ENCODE data around the gene AGAP1. TPM values are rescaled to one million over a fixed set of nuclear protein-coding genes. Genes with fewer than 3 reads are reported as not detected.

Gene AGAP1
- total and polyA plus RNA-seq, 4 donors, result 2.0 to 8.5 (median 5.4) TPM

DNA sequence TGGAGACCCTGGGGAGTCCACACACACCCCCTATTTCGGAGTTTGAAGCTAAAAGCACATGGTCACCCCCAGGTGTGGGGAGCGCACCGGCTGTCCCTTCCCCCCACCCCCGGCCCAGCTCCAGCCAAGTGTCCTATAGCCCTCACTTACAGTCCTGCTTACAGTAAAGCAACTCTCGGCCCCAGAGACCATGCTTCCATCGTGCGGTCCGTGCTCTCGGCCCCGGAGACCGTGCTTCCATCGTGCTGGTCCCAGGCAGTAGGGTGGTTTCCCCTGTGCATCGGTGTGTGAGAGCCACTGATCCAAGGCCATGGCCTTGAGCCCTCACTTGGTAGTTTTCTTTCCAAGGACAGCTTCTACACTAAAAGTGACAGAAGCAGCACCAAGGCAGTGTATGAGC lies 625.6 kb downstream of the AGAP1 start:
- 90% methylated on average over 13 of the region's 13 CpGs for whole genome bisulfite sequencing

DNA sequence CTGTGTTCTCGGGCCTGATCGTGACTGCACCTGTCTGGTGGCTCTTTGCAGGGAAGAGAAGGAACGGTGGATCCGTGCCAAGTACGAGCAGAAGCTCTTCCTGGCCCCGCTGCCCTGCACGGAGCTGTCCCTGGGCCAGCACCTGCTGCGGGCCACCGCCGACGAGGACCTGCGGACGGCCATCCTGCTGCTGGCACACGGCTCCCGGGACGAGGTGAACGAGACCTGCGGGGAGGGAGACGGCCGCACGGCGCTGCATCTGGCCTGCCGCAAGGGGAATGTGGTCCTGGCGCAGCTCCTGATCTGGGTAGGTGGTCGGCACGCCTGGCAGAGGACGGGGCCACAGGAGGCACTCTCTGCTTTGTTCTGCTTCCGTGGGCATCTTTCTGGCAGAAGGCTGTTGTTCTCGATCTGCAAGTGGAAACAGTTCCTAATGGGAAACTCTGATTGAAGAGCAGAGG lies 626.3 kb downstream of the AGAP1 start:
- Histone ChIP-seq H3K4me1 (ENCODE audit: control insufficient read depth in 4 of 4, insufficient read depth in 4 of 4, low read length in 3 of 4) (no peaks in the 10 kb centered on the region), H3K27ac (ENCODE audit: low read depth in 1 of 2, low read length in 2 of 2) (no peak overlapping the region), H3K27me3 (ENCODE audit: control insufficient read depth in 4 of 4, insufficient read depth in 4 of 4, low read length in 3 of 4) (no peaks in the 10 kb centered on the region), H3K4me3 (ENCODE audit: low read depth in 1 of 3, low read length in 3 of 3) (no peak overlapping the region), H3K36me3 (ENCODE audit: control insufficient read depth in 4 of 4, insufficient read depth in 3 of 4, low read depth in 1 of 4, low read length in 3 of 4) (peaks cover 0 to 9% (median 4%) of the 10 kb centered on the region in 4 donors), H3K9ac (ENCODE audit: low read depth in 1 of 2, low read length in 2 of 2) (no peak overlapping the region), H3K9me3 (ENCODE audit: control insufficient read depth in 4 of 4, low read length in 3 of 4) (no peaks in the 10 kb centered on the region)
- WGBS, result 91% methylated on average over 29 of the region's 29 CpGs
- TF ChIP-seq, protein P1, sequence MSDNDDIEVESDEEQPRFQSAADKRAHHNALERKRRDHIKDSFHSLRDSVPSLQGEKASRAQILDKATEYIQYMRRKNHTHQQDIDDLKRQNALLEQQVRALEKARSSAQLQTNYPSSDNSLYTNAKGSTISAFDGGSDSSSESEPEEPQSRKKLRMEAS (IDR thresholded peaks at IDR 0.05), result no peak
- TF ChIP-seq NR2F2 (IDR thresholded peaks at IDR 0.05) (no peak), HNF4A (conservative IDR thresholded peaks at IDR 0.05) (no peak), FOXA2 (IDR thresholded peaks at IDR 0.05) (no peak), JUND (IDR thresholded peaks at IDR 0.05) (no peak), RAD21 (IDR thresholded peaks at IDR 0.05) (no peak), GABPA (IDR thresholded peaks at IDR 0.05 in 1 of 2, conservative IDR thresholded peaks at IDR 0.05 in 1 of 2) (no peak), HNF4G (IDR thresholded peaks at IDR 0.05) (no peak)
- TF ChIP-seq, protein P2, sequence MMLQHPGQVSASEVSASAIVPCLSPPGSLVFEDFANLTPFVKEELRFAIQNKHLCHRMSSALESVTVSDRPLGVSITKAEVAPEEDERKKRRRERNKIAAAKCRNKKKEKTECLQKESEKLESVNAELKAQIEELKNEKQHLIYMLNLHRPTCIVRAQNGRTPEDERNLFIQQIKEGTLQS (IDR thresholded peaks at IDR 0.05), result no peak
- DNase-seq (ENCODE audit: low spot score), result no peak

More for the DNA sequence above, 625.6 kb downstream of the AGAP1 start:
- Histone ChIP-seq H3K9ac (ENCODE audit: low read depth in 1 of 2, low read length in 2 of 2) (no peak overlapping the region), H3K4me1 (ENCODE audit: control insufficient read depth in 4 of 4, insufficient read depth in 4 of 4, low read length in 3 of 4) (no peaks in the 10 kb centered on the region), H3K27ac (ENCODE audit: low read depth in 1 of 2, low read length in 2 of 2) (no peak overlapping the region), H3K9me3 (ENCODE audit: control insufficient read depth in 4 of 4, low read length in 3 of 4) (no peaks in the 10 kb centered on the region), H3K4me3 (ENCODE audit: low read depth in 1 of 3, low read length in 3 of 3) (no peak overlapping the region), H3K27me3 (ENCODE audit: control insufficient read depth in 4 of 4, insufficient read depth in 4 of 4, low read length in 3 of 4) (no peaks in the 10 kb centered on the region), H3K36me3 (ENCODE audit: control insufficient read depth in 4 of 4, insufficient read depth in 3 of 4, low read depth in 1 of 4, low read length in 3 of 4) (peaks cover 0 to 9% (median 2%) of the 10 kb centered on the region in 4 donors)
- TF ChIP-seq EGR1 (IDR thresholded peaks at IDR 0.05; ENCODE audit: low read depth in 2 of 2) (no peak), TAF1 (conservative IDR thresholded peaks at IDR 0.05) (no peak), YY1 (IDR thresholded peaks at IDR 0.05) (no peak), FOXA1 (IDR thresholded peaks at IDR 0.05) (no peak), FOXA2 (IDR thresholded peaks at IDR 0.05) (no peak), RXRA (IDR thresholded peaks at IDR 0.05) (no peak), HNF4A (conservative IDR thresholded peaks at IDR 0.05) (no peak)
- TF ChIP-seq, protein P3, sequence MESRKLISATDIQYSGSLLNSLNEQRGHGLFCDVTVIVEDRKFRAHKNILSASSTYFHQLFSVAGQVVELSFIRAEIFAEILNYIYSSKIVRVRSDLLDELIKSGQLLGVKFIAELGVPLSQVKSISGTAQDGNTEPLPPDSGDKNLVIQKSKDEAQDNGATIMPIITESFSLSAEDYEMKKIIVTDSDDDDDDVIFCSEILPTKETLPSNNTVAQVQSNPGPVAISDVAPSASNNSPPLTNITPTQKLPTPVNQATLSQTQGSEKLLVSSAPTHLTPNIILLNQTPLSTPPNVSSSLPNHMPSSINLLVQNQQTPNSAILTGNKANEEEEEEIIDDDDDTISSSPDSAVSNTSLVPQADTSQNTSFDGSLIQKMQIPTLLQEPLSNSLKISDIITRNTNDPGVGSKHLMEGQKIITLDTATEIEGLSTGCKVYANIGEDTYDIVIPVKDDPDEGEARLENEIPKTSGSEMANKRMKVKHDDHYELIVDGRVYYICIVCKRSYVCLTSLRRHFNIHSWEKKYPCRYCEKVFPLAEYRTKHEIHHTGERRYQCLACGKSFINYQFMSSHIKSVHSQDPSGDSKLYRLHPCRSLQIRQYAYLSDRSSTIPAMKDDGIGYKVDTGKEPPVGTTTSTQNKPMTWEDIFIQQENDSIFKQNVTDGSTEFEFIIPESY (IDR thresholded peaks at IDR 0.05), result no peak
- TF ChIP-seq, protein P2 (IDR thresholded peaks at IDR 0.05), result no peak
- DNase-seq (ENCODE audit: low spot score), result no peak

GRCh38 chr2:236120829-236121228 lies 627.0 kb downstream of the AGAP1 start:
- no peaks in the 10 kb centered on the region for H3K4me1 ChIP-seq (ENCODE audit: control insufficient read depth in 4 of 4, insufficient read depth in 4 of 4, low read length in 3 of 4)
- WGBS, result 88% methylated on average over 5 of the region's 5 CpGs
- TF ChIP-seq REST (IDR thresholded peaks at IDR 0.05), result no peak
- H3K27ac ChIP-seq (ENCODE audit: low read depth in 1 of 2, low read length in 2 of 2), result no peak overlapping the region
- no peaks in the 10 kb centered on the region for H3K9me3 ChIP-seq (ENCODE audit: control insufficient read depth in 4 of 4, low read length in 3 of 4)
- H3K36me3 ChIP-seq (ENCODE audit: control insufficient read depth in 4 of 4, insufficient read depth in 3 of 4, low read depth in 1 of 4, low read length in 3 of 4), result peaks cover 0 to 9% (median 4%) of the 10 kb centered on the region in 4 donors
- no peak overlapping the region for H3K9ac ChIP-seq (ENCODE audit: low read depth in 1 of 2, low read length in 2 of 2)
- no peak for DNase-seq (ENCODE audit: low spot score)
- H3K4me3 ChIP-seq (ENCODE audit: low read depth in 1 of 3, low read length in 3 of 3), result no peak overlapping the region
- H3K27me3 ChIP-seq (ENCODE audit: control insufficient read depth in 4 of 4, insufficient read depth in 4 of 4, low read length in 3 of 4), result no peaks in the 10 kb centered on the region

Data from liver (tissue), 9 donors.